Measurements from ENCODE around the gene SDC1. TPM values are rescaled to one million over a fixed set of nuclear protein-coding genes. Genes with fewer than 3 reads are reported as not detected.
"Not testable (repeated sequence)": the region's sequence is repeated elsewhere in the genome, so short reads cannot be mapped to it uniquely, and the experiment has no call there.

The SDC1 gene
- total RNA-seq, result 81.0 and 85.4 TPM in 2 replicates
- long read RNA-seq, partial matches to known transcripts, result 0 of 15 reads
- long read RNA-seq, other reads (novel, unspliced or antisense), result 15 of 15 reads

DNA sequence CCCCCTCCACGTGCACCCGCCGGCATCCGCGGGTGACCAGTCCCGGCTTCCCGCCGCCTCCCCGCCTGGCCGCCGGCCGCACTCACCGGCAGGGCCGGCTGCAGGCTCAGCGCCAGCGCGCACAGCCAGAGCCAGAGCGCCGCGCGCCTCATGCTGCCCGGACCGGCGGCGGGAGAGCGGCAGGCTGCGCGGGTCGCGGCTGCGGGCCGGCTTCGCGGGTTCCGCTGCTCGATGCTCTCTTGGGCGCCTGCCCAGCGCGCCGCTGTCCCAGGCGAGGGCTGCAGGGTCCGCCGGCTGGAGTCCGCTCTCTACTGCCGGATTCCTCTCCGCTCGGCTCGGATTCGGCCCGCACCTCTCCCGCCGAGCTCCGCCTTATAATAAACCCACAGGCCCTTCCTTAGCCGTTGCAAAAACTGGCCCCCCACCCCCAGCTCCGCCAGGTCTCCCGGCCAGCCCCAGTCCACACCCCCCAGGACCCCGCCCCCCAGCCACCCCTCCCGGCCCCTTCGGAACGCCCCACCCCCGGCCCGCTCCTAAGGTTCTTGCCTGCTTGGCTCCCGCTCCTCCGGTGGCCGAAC lies at the start of gene SDC1:
Gene SDC1 (minus strand): TSS at position 415 of the 578 bp plus-strand sequence. CDS start 263 bp downstream, at position 152.
- DNase-seq (ENCODE audit: low read depth, low spot score), result peak; percentile 56
- no peak for TF ChIP-seq CTCF (conservative IDR thresholded peaks at IDR 0.05)
- no peaks in the 10 kb centered on the region for H3K9me3 Mint-ChIP-seq
- H3K4me3 Mint-ChIP-seq, result peak within 1 kb of the TSS; percentile 94
- H3K27ac Mint-ChIP-seq (ENCODE audit: unreplicated experiment), result peak within 1 kb of the TSS; percentile 92
- no peaks in the 10 kb centered on the region for H3K36me3 Mint-ChIP-seq (ENCODE audit: low read depth)
- H3K4me1 Mint-ChIP-seq, result peaks cover 39% of the 10 kb centered on the region
- H3K27me3 Mint-ChIP-seq (ENCODE audit: low read depth), result no peaks in the 10 kb centered on the region

- H3K9me3 Mint-ChIP-seq, result no peaks in the 10 kb centered on the region
- TF ChIP-seq CTCF (conservative IDR thresholded peaks at IDR 0.05), result no peak
- no peak overlapping the region for H3K27ac Mint-ChIP-seq (ENCODE audit: unreplicated experiment)
- no peaks in the 10 kb centered on the region for H3K27me3 Mint-ChIP-seq (ENCODE audit: low read depth)
- peaks cover 10% of the 10 kb centered on the region for H3K36me3 Mint-ChIP-seq (ENCODE audit: low read depth)
- no peak overlapping the region for H3K4me3 Mint-ChIP-seq
- no peaks in the 10 kb centered on the region for H3K4me1 Mint-ChIP-seq
- no peak for DNase-seq (ENCODE audit: low read depth, low spot score)
Measured at GRCh38 chr2:20273042-20273441, 48.1 kb upstream of the SDC1 start.

DNA sequence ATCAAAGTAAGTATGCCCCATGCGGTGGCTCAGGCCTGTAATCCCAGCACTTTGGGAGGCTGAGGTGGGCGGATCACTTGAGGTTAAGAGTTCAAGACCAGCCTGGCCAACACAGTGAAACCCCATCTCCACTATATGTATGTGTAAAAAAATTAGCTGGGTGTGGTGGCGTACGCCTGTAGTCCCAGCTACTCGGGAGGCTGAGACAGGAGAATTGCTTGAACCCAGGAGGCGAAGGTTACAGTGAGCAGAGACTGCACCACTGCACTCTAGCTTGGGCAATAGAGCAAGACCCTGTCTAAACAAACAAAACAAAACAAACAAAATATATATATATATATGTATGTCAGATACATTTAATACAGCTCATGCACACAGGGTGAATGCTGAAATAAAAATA lies 43.4 kb upstream of the SDC1 start:
- H3K4me3 Mint-ChIP-seq; H3K4me1 Mint-ChIP-seq; H3K9me3 Mint-ChIP-seq; H3K27me3 Mint-ChIP-seq (ENCODE audit: low read depth); DNase-seq (ENCODE audit: low read depth, low spot score); H3K27ac Mint-ChIP-seq (ENCODE audit: unreplicated experiment): not testable (repeated sequence)
- H3K36me3 Mint-ChIP-seq (ENCODE audit: low read depth), result peaks cover 17% of the 10 kb centered on the region

GRCh38 chr2:20267529-20267928 lies 42.6 kb upstream of the SDC1 start:
- Mint-ChIP-seq H3K4me3 (no peak overlapping the region), H3K27ac (ENCODE audit: unreplicated experiment) (no peak overlapping the region), H3K27me3 (ENCODE audit: low read depth) (no peaks in the 10 kb centered on the region), H3K4me1 (no peaks in the 10 kb centered on the region), H3K9me3 (no peaks in the 10 kb centered on the region), H3K36me3 (ENCODE audit: low read depth) (peaks cover 17% of the 10 kb centered on the region)
- no peak for DNase-seq (ENCODE audit: low read depth, low spot score)
- TF ChIP-seq CTCF (conservative IDR thresholded peaks at IDR 0.05), result no peak

DNA sequence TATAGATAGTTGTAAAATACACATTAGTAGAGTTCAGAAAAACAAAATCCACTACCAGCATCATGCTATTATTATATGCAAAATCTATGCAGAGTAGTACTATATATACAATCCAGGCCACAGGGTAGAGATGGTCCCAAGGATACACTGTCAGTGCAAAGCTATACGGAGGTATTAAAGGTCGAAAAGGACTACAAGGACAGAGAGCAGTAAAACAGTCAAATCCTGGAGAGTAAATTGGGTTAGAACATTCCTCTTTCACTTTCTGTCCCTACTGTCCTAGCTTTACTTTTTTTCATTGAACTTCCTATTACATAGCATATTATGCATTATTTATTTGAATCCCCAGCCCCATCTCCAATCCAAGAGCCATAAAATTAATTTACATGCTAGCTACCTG lies 39.7 kb upstream of the SDC1 start:
- no peak for DNase-seq (ENCODE audit: low read depth, low spot score)
- no peak for TF ChIP-seq CTCF (conservative IDR thresholded peaks at IDR 0.05)
- H3K9me3 Mint-ChIP-seq, result no peaks in the 10 kb centered on the region
- H3K36me3 Mint-ChIP-seq (ENCODE audit: low read depth), result peaks cover 13% of the 10 kb centered on the region
- H3K4me3 Mint-ChIP-seq, result no peak overlapping the region
- no peak overlapping the region for H3K27ac Mint-ChIP-seq (ENCODE audit: unreplicated experiment)
- no peaks in the 10 kb centered on the region for H3K27me3 Mint-ChIP-seq (ENCODE audit: low read depth)
- no peaks in the 10 kb centered on the region for H3K4me1 Mint-ChIP-seq

GRCh38 chr2:20257411-20257810 lies 32.5 kb upstream of the SDC1 start:
- no peaks in the 10 kb centered on the region for H3K4me1 Mint-ChIP-seq
- no peaks in the 10 kb centered on the region for H3K9me3 Mint-ChIP-seq
- H3K4me3 Mint-ChIP-seq, result no peak overlapping the region
- no peak for TF ChIP-seq CTCF (conservative IDR thresholded peaks at IDR 0.05)
- DNase-seq (ENCODE audit: low read depth, low spot score), result no peak
- no peak overlapping the region for H3K27ac Mint-ChIP-seq (ENCODE audit: unreplicated experiment)
- H3K36me3 Mint-ChIP-seq (ENCODE audit: low read depth), result peaks cover 23% of the 10 kb centered on the region
- H3K27me3 Mint-ChIP-seq (ENCODE audit: low read depth), result no peaks in the 10 kb centered on the region
